Panc1 (cell line): ENCODE results near the gene PLEKHG4B. TPM values are rescaled to one million over a fixed set of nuclear protein-coding genes. Genes with fewer than 3 reads are reported as not detected.

ENCODE experiments used
- ATAC-seq: fragments of 200-7000 bp; cut with Tn5 transposase; 2 replicates; pipeline ENCODE4 v1.9.1; 2020; ENCODE audit warnings: mild to moderate bottlenecking, moderate library complexity
- BruUV-seq: library from RNA; stranded (reverse); fragments of 400-500 nt; replicated peaks from 2 replicates; lab custom pipeline; 2021; lab: Mats Ljungman, UMichigan
- CTCF ChIA-PET: fragments of 300-600 bp; sonication (Branson Sonifier 250); formaldehyde crosslinking; loops from one replicate; lab custom pipeline; 2022; ENCODE audit warnings: antibody characterized with exemption; lab: Charles Lee
- POLR2A ChIA-PET: fragments of 300-600 bp; sonication (Branson Sonifier 250); formaldehyde crosslinking; loops from one replicate; lab custom pipeline; 2022; ENCODE audit warnings: antibody characterized with exemption; lab: Charles Lee
- DNase-seq: peaks from one replicate; pipeline ENCODE4 v3.0.0-alpha.2; 2010; ENCODE audit warnings: low read depth, low spot score
- H3K27ac ChIP-seq: 2 replicates; pipeline ENCODE4 v1.5.1; 2011; ENCODE audit warnings: mild to moderate bottlenecking, low read length, inconsistent platforms
- H3K27me3 ChIP-seq: fragments of 200-500 bp; sonication (Bioruptor generic); 2 replicates; pipeline ENCODE4 v1.6.0; 2014; ENCODE audit warnings: low read length, inconsistent platforms; ENCODE audit not compliant: control insufficient read depth, insufficient read depth
- H3K36me3 ChIP-seq: fragments of 200-500 bp; sonication (Bioruptor generic); 2 replicates; pipeline ENCODE4 v1.5.1; 2014; ENCODE audit warnings: inconsistent platforms, mild to moderate bottlenecking, low read length, moderate library complexity; ENCODE audit not compliant: control insufficient read depth, insufficient read depth
- H3K4me1 ChIP-seq: 2 replicates; pipeline ENCODE4 v1.5.1; 2011; ENCODE audit warnings: inconsistent platforms, mild to moderate bottlenecking, low read length, moderate library complexity; ENCODE audit not compliant: control insufficient read depth, insufficient read depth
- H3K4me3 ChIP-seq, 2 experiments: 2 replicates each; pipeline ENCODE4 v1.5.1; 2011 to 2012; ENCODE audit warnings: low read depth in 2 of 2, low read length in 2 of 2, mild to moderate bottlenecking in 2 of 2, inconsistent platforms in 1 of 2, moderate library complexity in 1 of 2
- H3K9me3 ChIP-seq: fragments of 200-500 bp; sonication (Bioruptor generic); 2 replicates; pipeline ENCODE4 v1.5.1; 2014; ENCODE audit warnings: low read depth, mild to moderate bottlenecking, inconsistent platforms, low read length, moderate library complexity; ENCODE audit not compliant: control insufficient read depth, insufficient read depth
- CTCF ChIP-seq: fragments of 450-650 bp; IDR thresholded peaks from 2 replicates; pipeline ENCODE4 v1.5.1; 2017; ENCODE audit warnings: mild to moderate bottlenecking
- POLR2AphosphoS5 ChIP-seq: IDR thresholded peaks from 2 replicates; pipeline ENCODE4 v1.6.1; 2012; ENCODE audit warnings: mild to moderate bottlenecking, low read depth, low read length, moderate library complexity
- REST ChIP-seq, 2 experiments: IDR thresholded peaks; 2 replicates each; pipeline ENCODE4 v1.6.1; 2011 to 2012; ENCODE audit warnings: low read depth in 2 of 2, control low read depth in 1 of 2, low read length in 1 of 2, mild to moderate bottlenecking in 1 of 2, moderate library complexity in 1 of 2; ENCODE audit not compliant: insufficient read depth in 1 of 2
- SIN3A ChIP-seq: IDR thresholded peaks from 2 replicates; pipeline ENCODE4 v1.6.1; 2012; ENCODE audit warnings: low read depth, mild to moderate bottlenecking, low read length, moderate library complexity, borderline replicate concordance; ENCODE audit not compliant: insufficient read depth
- TCF7L2 ChIP-seq: IDR thresholded peaks from 2 replicates; pipeline ENCODE4 v1.6.1; 2011; ENCODE audit warnings: mild to moderate bottlenecking, low read depth, low read length, inconsistent platforms
- in situ Hi-C: cut with HindIII; loops from 2 replicates; pipeline ENCODE4 v1.10.0; 2016; ENCODE audit warnings: low sequenced_read_pairs, low pct_unique_long_range_greater_than_20kb
- intact Hi-C: fragments of 100-400 bp; cut with micrococcal nuclease; formaldehyde crosslinking; loops from one replicate; pipeline ENCODE4 v1.10.0; 2022; ENCODE audit not compliant: unreplicated experiment
- total RNA-seq: library from RNA; stranded (reverse); gene quantifications from one replicate; pipeline ENCODE4 v1.2.1, GENCODE V29; 2021; ENCODE audit not compliant: unreplicated experiment

Gene PLEKHG4B
- total RNA-seq, 1 experiment from 2014 or later: 8.9 TPM

- no peak overlapping the region for H3K4me3 ChIP-seq
- POLR2A ChIA-PET: no interaction called here
- no TSS peak for BruUV-seq
- in situ Hi-C loops (no loop called here), intact Hi-C loops (no loop called here)
- ATAC-seq (peak; percentile 35), DNase-seq (no peak)
- CTCF ChIA-PET: no interaction called here
- H3K9me3 ChIP-seq: no peaks in the 10 kb centered on the region
- no peaks in the 10 kb centered on the region; the same call in 1 of the 2 replicates for H3K27me3 ChIP-seq
- H3K36me3 ChIP-seq: no peaks in the 10 kb centered on the region
- H3K4me1 ChIP-seq: peaks cover 31% of the 10 kb centered on the region
- peak overlapping the region; percentile 59; the same call in 1 of the 2 replicates for H3K27ac ChIP-seq
- TF ChIP-seq REST (IDR thresholded peaks at IDR 0.05; ENCODE audit: insufficient read depth in 1 of 2, low read depth in 2 of 2, low read length in 1 of 2) (no peak), POLR2AphosphoS5 (no peak), CTCF (no peak), TCF7L2 (no peak), SIN3A (no peak)
Observed at GRCh38 chr5:81391-82021, 10.5 kb upstream of the PLEKHG4B start.

- ChIA-PET POLR2A (no interaction called here), CTCF (no interaction called here)
- intact Hi-C loops: no loop called here
- TF ChIP-seq SIN3A: no peak
- no peak for TF ChIP-seq REST (IDR thresholded peaks at IDR 0.05; ENCODE audit: insufficient read depth in 1 of 2, low read depth in 2 of 2, low read length in 1 of 2)
- TF ChIP-seq CTCF: no peak
- TF ChIP-seq POLR2AphosphoS5: no peak
- TF ChIP-seq TCF7L2: no peak
- no peaks in the 10 kb centered on the region; the same call in 1 of the 2 replicates for H3K27me3 ChIP-seq
- in situ Hi-C loops: no loop called here
- H3K9me3 ChIP-seq: no peaks in the 10 kb centered on the region
- peak; percentile 65 for ATAC-seq
- DNase-seq: no peak
- no TSS peak for BruUV-seq
- no peak overlapping the region for H3K4me3 ChIP-seq
- peak overlapping the region; percentile 59 for H3K27ac ChIP-seq
- no peaks in the 10 kb centered on the region for H3K36me3 ChIP-seq
- peaks cover 31% of the 10 kb centered on the region for H3K4me1 ChIP-seq
Observed at GRCh38 chr5:82097-82496, 9.9 kb upstream of the PLEKHG4B start.
